HepG2 (cell line): ENCODE data around the gene POC1B. TPM values are rescaled to one million over a fixed set of nuclear protein-coding genes. Genes with fewer than 3 reads are reported as not detected.

Experiments
- BHLHE40 ChIP-seq: IDR thresholded peaks from 2 replicates; pipeline ENCODE4 v1.6.1; 2011; ENCODE audit warnings: low read length, improper control_type of control experiment
- CAMTA2 ChIP-seq: sonication (generic); formaldehyde crosslinking; IDR thresholded peaks from 2 replicates; pipeline ENCODE4 v1.4.0; 2020; ENCODE audit warnings: mild to moderate bottlenecking, missing genetic modification reagents, borderline replicate concordance
- CC2D1A ChIP-seq: sonication (generic); formaldehyde crosslinking; IDR thresholded peaks from 2 replicates; pipeline ENCODE4 v1.8.1; 2023; ENCODE audit warnings: mild to moderate bottlenecking, missing genetic modification reagents
- ELF4 ChIP-seq: sonication (generic); formaldehyde crosslinking; IDR thresholded peaks from 2 replicates; pipeline ENCODE4 v1.5.0; 2020; ENCODE audit warnings: missing genetic modification reagents, mild to moderate bottlenecking, moderate library complexity, borderline replicate concordance
- ERF ChIP-seq: IDR thresholded peaks from 2 replicates; pipeline ENCODE4 v1.6.1; 2018; ENCODE audit warnings: missing biosample characterization, missing genetic modification reagents
- EZH2 ChIP-seq: conservative IDR thresholded peaks from 2 replicates; pipeline ENCODE4 v1.6.1; 2012; ENCODE audit warnings: mild to moderate bottlenecking, low read depth, low read length, moderate library complexity
- GPN1 ChIP-seq: sonication (generic); formaldehyde crosslinking; IDR thresholded peaks from 2 replicates; pipeline ENCODE4 v1.5.1; 2020; ENCODE audit warnings: missing genetic modification reagents, borderline replicate concordance
- ISL2 ChIP-seq: sonication (generic); formaldehyde crosslinking; IDR thresholded peaks from 2 replicates; pipeline ENCODE4 v1.5.0; 2020; ENCODE audit warnings: missing genetic modification reagents
- MAF1 ChIP-seq: sonication (generic); formaldehyde crosslinking; IDR thresholded peaks from 2 replicates; pipeline ENCODE4 v1.5.0; 2020; ENCODE audit warnings: missing genetic modification reagents, borderline replicate concordance
- MATR3 ChIP-seq: sonication (generic); formaldehyde crosslinking; IDR thresholded peaks from 2 replicates; pipeline ENCODE4 v1.4.0; 2020; ENCODE audit warnings: missing genetic modification reagents
- NFE2L1 ChIP-seq: sonication (generic); formaldehyde crosslinking; IDR thresholded peaks from 2 replicates; pipeline ENCODE4 v1.4.0; 2020; ENCODE audit warnings: missing genetic modification reagents, mild to moderate bottlenecking, borderline replicate concordance
- RBM22 ChIP-seq: fragments of 200-400 bp; formaldehyde crosslinking; optimal IDR thresholded peaks from 2 replicates; pipeline ENCODE3; 2017; ENCODE audit warnings: mild to moderate bottlenecking, low read length, moderate library complexity
- SOX5 ChIP-seq: IDR thresholded peaks from 2 replicates; pipeline ENCODE4 v1.6.1; 2016; ENCODE audit warnings: borderline replicate concordance
- SP140L ChIP-seq: sonication (generic); formaldehyde crosslinking; IDR thresholded peaks from 2 replicates; pipeline ENCODE4 v1.4.0; 2020; ENCODE audit warnings: missing genetic modification reagents, borderline replicate concordance
- ZFP1 ChIP-seq: IDR thresholded peaks from 2 replicates; pipeline ENCODE4 v1.6.1; 2016
- ZFP36L2 ChIP-seq: sonication (generic); formaldehyde crosslinking; IDR thresholded peaks from 2 replicates; pipeline ENCODE4 v1.4.0; 2020; ENCODE audit warnings: missing genetic modification reagents
- ZNF292 ChIP-seq: sonication (generic); formaldehyde crosslinking; IDR thresholded peaks from 2 replicates; pipeline ENCODE4 v1.8.1; 2022; ENCODE audit warnings: mild to moderate bottlenecking, low read depth, missing genetic modification reagents, borderline replicate concordance
- ZNF343 ChIP-seq: sonication (generic); formaldehyde crosslinking; IDR thresholded peaks from 2 replicates; pipeline ENCODE4 v1.4.0; 2020; ENCODE audit warnings: mild to moderate bottlenecking, missing genetic modification reagents
- ZNF432 ChIP-seq: sonication (generic); formaldehyde crosslinking; IDR thresholded peaks from 2 replicates; pipeline ENCODE4 v1.5.0; 2020; ENCODE audit warnings: missing genetic modification reagents, mild to moderate bottlenecking, borderline replicate concordance
- ZNF460 ChIP-seq: sonication (generic); formaldehyde crosslinking; IDR thresholded peaks from 2 replicates; pipeline ENCODE4 v1.5.1; 2020; ENCODE audit warnings: missing genetic modification reagents, mild to moderate bottlenecking, borderline replicate concordance
- ZNF567 ChIP-seq: sonication (generic); formaldehyde crosslinking; IDR thresholded peaks from 2 replicates; pipeline ENCODE4 v1.8.1; 2023; ENCODE audit warnings: mild to moderate bottlenecking, missing genetic modification reagents, borderline replicate concordance
- ZNF569 ChIP-seq: sonication (generic); formaldehyde crosslinking; IDR thresholded peaks from 2 replicates; pipeline ENCODE4 v1.5.0; 2020; ENCODE audit warnings: mild to moderate bottlenecking, missing genetic modification reagents, moderate library complexity, borderline replicate concordance
- ZNF737 ChIP-seq: sonication (generic); formaldehyde crosslinking; IDR thresholded peaks from 2 replicates; pipeline ENCODE4 v1.5.0; 2020; ENCODE audit warnings: missing genetic modification reagents, mild to moderate bottlenecking, borderline replicate concordance
- ZNF761 ChIP-seq: sonication (generic); formaldehyde crosslinking; conservative IDR thresholded peaks from 2 replicates; pipeline ENCODE4 v1.4.0; 2020; ENCODE audit warnings: mild to moderate bottlenecking, missing genetic modification reagents
- ZNF777 ChIP-seq: sonication (generic); formaldehyde crosslinking; IDR thresholded peaks from 2 replicates; pipeline ENCODE4 v1.4.0; 2020; ENCODE audit warnings: missing genetic modification reagents
- polyA plus RNA-seq, 8 experiments: library from polyadenylated mRNA; depleted of rRNA in 3 of 8; stranded (reverse) in 7 of 8; unstranded in 1 of 8; fragments of >200 nt; fragmentation: Illumina TruSeq in 4 of 8; extraction: Trizol in 4 of 8; gene quantifications; 2 replicates each; pipeline versions ENCODE4 v1.2.1 to v1.2.3, GENCODE V29; 2011 to 2016; ENCODE audit warnings: low read depth in 4 of 8, missing spikeins in 1 of 8, mixed read lengths in 1 of 8; ENCODE audit not compliant: insufficient read depth in 1 of 8
- total RNA-seq, 5 experiments: library from RNA; depleted of rRNA; stranded (reverse); fragments of >200 nt; fragmentation: Illumina TruSeq; extraction: Trizol; gene quantifications; 2 replicates each; pipeline ENCODE4 v1.2.3, GENCODE V29; 2016; ENCODE audit warnings: low read depth in 1 of 5
- TF ChIP-seq, protein P1 (sequence below): sonication (generic); formaldehyde crosslinking; IDR thresholded peaks from 2 replicates; pipeline ENCODE4 v1.4.0; 2020; ENCODE audit warnings: mild to moderate bottlenecking, missing genetic modification reagents
- TF ChIP-seq, protein P2 (sequence below), 2 experiments: sonication (generic) in 1 of 2; formaldehyde crosslinking in 1 of 2; IDR thresholded peaks; 2 replicates each; pipeline versions ENCODE4 v1.5.1 to v1.6.1; 2011 to 2020; ENCODE audit warnings: borderline replicate concordance in 1 of 2, low read depth in 1 of 2, low read length in 1 of 2, mild to moderate bottlenecking in 1 of 2, missing genetic modification reagents in 1 of 2, moderate library complexity in 1 of 2
- TF ChIP-seq, protein P3 (sequence below): sonication (generic); IDR thresholded peaks from 2 replicates; pipeline ENCODE4 v1.6.1; 2016; ENCODE audit warnings: low read depth, borderline replicate concordance

Gene POC1B
- total and polyA plus RNA-seq, 2 of the 13 experiments (the other 11 are each of a cell fraction or from before 2014, with no cell fraction given) = 9.3 to 11.0 TPM

- TF ChIP-seq ZNF737 (CRISPR knock-in tag) (no peak; the same call in 1 of the 2 replicates), MATR3 (CRISPR knock-in tag) (no peak), ZNF343 (CRISPR knock-in tag) (no peak), ZNF777 (CRISPR knock-in tag) (no peak), ERF (CRISPR knock-in tag) (peak; percentile 77; the same call in 1 of the 2 replicates), ZFP1 (CRISPR knock-in tag) (peak; percentile 88; the same call in 1 of the 2 replicates), NFE2L1 (no peak), ELF4 (CRISPR knock-in tag) (0 out of 2 replicates have a peak, but pooled peaks have one; percentile 32), ZNF569 (no peak), CC2D1A (no peak), ZNF567 (CRISPR knock-in tag) (no peak), SOX5 (CRISPR knock-in tag) (peak; percentile 88), EZH2 (no peak), GPN1 (CRISPR knock-in tag) (no peak), MAF1 (CRISPR knock-in tag) (no peak), ZFP36L2 (no peak), BHLHE40 (no peak), RBM22 (no peak), ZNF292 (CRISPR knock-in tag) (peak; percentile 70; the same call in 1 of the 2 replicates), ZNF460 (no peak; the same call in 1 of the 2 replicates), CAMTA2 (CRISPR knock-in tag) (no peak), ISL2 (CRISPR knock-in tag) (peak; percentile 99), ZNF761 (CRISPR knock-in tag) (0 out of 2 replicates have a peak, but pooled peaks have one; percentile 63), SP140L (CRISPR knock-in tag) (no peak), ZNF432 (CRISPR knock-in tag) (no peak)
- TF ChIP-seq, protein P1, sequence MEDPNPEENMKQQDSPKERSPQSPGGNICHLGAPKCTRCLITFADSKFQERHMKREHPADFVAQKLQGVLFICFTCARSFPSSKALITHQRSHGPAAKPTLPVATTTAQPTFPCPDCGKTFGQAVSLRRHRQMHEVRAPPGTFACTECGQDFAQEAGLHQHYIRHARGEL (CRISPR knock-in tag) = no peak
- TF ChIP-seq, protein P2, sequence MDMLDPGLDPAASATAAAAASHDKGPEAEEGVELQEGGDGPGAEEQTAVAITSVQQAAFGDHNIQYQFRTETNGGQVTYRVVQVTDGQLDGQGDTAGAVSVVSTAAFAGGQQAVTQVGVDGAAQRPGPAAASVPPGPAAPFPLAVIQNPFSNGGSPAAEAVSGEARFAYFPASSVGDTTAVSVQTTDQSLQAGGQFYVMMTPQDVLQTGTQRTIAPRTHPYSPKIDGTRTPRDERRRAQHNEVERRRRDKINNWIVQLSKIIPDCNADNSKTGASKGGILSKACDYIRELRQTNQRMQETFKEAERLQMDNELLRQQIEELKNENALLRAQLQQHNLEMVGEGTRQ (IDR thresholded peaks at IDR 0.05; ENCODE audit: low read depth, low read length) = no peak
- TF ChIP-seq, protein P2 (CRISPR knock-in tag; IDR thresholded peaks at IDR 0.05; ENCODE audit: borderline replicate concordance) = 0 out of 2 replicates have a peak, but pooled peaks have one; percentile 61
- TF ChIP-seq, protein P3, sequence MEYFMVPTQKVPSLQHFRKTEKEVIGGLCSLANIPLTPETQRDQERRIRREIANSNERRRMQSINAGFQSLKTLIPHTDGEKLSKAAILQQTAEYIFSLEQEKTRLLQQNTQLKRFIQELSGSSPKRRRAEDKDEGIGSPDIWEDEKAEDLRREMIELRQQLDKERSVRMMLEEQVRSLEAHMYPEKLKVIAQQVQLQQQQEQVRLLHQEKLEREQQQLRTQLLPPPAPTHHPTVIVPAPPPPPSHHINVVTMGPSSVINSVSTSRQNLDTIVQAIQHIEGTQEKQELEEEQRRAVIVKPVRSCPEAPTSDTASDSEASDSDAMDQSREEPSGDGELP = peak; percentile 100
Measured at GRCh38 chr12:89383235-89384049, 142.4 kb downstream of the POC1B start (continued).
